HG03060 (cell line): Measurements from ENCODE around the gene ADCY3.

Source experiments
- ATAC-seq: cut with Tn5 transposase; IDR thresholded peaks from one replicate; pipeline ENCODE4 v1.9.1; 2021; ENCODE audit warnings: low read depth, moderate number of reproducible peaks; ENCODE audit not compliant: unreplicated experiment

Gene ADCY3

DNA sequence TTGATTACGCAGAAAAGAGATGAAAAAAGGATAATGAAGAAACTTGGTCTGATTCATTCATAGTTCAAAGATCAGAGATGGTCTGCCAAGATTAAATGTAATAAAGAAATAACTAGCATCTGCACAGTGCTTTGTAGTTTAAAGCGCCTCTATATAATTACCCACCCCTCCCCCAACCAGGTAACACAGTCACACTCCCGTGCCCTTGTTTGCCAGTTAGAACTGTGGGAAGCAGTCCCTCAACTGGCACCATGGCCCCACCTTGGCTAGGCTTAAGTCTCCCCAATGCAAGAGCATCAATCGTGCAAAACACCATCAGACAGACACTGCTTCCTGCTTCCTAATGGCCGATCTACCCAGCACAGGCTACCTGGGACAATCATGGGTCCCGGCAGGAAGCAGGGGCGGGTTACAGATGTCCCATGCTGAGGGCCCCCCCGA is 11.6 kb downstream of the ADCY3 start:
- ATAC-seq, result no peak

GRCh38 chr2:24907116-24907515 is 12.9 kb downstream of the ADCY3 start:
- ATAC-seq, result no peak

DNA sequence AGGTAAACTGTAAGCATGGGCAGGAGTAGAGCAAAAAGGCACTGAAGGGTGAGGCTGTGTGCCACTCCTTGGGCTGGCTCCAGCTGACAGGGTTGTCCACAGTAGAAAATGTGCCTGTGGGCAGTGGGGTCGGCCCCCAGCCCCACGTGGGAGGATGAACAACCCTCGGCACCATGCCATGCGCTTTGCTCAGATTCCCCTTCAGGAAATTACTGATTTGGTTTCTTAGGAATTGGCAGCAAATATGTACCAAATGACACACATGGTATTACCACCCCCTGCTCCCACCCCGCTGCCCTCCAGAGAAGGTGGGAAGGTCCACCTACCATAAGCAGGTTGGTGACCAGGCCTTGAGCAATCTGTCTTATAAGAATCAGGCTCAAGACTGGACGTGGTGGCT is 13.6 kb downstream of the ADCY3 start:
- ATAC-seq, result no peak

- ATAC-seq, result no peak
Observed at GRCh38 chr2:24903161-24904103, 16.6 kb downstream of the ADCY3 start.

DNA sequence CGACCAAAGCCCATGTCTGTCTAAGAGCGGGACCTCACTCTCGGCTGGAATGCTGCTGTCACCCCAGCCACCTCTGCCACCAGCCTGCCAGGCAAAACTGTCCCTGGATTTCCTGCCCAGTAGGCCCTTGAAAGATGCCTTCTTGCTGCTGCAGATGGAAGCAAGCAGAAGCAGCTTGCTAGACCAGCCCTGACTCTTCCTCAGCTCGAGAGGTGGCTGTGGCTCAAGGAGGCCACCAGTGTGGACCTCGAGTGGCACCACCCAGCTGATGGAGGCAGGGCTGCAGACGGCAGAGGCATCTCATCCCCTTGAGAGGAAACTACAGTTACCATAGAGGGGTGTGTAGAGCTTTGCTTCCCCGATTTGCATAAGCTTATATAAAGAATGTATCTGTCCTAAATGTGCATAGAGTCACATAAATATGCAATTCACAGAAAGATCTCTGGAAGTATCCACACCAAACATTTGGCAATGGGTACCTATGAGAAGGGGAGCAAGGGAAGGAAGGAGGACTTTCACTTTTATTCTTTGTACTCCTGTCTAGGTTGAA is 20.6 kb downstream of the ADCY3 start:
- no peak for ATAC-seq

DNA sequence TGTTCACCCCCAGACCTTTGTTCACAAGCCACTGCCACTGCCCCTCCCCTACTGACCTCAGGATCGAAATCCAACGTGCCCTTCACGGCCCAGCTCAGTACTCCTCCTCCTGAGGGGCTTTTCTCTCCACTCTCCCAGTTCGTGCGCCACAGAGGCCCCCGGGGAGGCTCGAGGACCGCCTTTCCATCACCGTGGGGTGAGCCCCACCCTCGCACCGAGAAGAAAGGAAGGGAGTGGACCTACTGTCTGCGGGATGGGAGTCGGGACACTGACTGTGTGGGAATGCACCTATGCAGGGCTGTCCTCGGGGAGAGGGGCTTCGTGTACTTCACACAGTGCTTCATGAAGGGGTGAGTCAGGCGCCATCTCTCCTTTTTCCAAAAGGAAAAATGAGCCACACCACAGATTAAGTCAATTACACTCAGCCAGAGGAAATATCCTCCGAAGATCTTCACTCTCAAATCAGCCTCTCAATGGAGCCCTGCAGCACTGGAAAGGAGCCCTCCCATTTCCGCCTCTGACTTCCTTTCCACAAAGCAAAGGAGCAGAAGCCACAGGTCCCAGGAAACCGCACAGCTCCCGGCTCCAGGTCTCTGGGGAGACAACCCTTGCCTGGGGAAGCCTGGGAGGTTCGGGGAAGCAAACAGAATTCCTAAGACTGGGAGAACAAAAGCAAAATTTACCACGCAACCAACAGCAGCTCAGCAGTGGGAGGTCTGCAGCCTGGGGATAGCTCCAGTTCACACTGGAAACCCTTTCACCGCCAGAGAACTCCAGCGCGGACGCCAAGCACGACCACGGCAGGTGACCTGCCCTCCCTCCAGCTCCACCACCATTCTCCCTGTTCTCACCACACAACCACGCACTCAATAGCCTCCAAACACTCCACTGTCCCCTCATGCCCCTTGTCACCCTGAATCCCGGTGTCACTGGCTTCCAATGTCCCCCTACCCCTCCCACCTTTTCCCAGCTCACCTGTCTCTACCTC is 21.6 kb downstream of the ADCY3 start:
- ATAC-seq, result no peak

- no peak for ATAC-seq
Observed at GRCh38 chr2:24894750-24895149, 25.3 kb downstream of the ADCY3 start.

DNA sequence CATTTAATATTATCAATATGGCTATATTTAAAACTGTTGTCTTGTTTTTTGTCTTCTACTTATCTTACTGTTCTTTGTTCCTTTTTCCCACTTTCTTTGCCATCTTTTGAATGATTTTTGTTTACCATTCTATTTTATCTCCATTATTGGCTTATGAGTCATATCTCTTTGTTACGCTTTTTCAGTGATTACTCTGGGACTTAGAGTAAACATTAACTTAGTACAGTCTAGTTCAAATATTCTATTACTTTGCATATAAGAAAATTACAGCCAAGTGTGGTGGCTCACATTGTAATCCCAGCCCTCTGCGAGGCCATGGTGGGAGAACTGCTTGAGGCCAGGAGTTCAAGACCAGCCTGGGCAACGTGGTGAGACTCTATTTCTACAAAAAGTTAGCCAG is 26.1 kb downstream of the ADCY3 start:
- no peak for ATAC-seq

DNA sequence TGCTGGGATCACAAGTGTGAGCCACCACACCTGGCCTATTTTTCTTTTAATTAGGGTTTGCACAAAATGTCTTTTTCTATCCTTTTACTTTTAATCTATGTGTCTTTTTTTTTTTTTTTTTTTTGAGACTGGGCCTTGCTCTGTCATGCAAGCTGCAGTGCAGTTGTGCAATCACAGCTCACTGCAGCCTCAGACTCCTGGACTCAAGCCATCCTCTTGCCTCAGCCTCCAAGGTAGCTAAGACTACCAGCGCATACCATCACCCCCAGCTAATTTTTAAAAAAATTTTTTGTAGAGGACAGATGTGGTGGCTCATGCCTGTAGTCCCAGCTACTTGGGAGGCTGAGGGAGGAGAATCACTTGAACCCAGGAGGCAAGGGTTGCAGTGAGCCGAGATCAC is 27.1 kb downstream of the ADCY3 start:
- ATAC-seq, result no peak

GRCh38 chr2:24891201-24891600 is 28.8 kb downstream of the ADCY3 start:
- no peak for ATAC-seq

DNA sequence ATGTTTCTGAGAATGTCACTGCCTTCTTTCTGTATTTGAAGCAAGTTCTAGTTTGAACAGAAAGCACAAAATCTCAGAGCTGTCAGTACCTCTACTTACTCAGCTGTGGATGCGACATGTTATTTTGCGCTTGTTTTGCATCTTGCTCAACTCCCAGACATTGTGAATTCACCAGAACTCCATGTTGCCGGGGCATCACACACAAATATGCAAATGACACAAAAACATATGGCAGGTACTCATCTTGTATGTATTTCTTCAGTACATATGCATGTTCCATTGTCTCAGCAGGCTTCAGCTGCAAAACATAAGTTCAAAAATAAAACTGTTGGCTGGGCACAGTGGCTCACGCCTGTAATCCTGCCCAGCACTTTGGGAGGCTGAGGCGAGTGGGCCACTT is 30.8 kb downstream of the ADCY3 start:
- ATAC-seq, result no peak

GRCh38 chr2:24888177-24888576 is 31.9 kb downstream of the ADCY3 start:
- ATAC-seq, result no peak

DNA sequence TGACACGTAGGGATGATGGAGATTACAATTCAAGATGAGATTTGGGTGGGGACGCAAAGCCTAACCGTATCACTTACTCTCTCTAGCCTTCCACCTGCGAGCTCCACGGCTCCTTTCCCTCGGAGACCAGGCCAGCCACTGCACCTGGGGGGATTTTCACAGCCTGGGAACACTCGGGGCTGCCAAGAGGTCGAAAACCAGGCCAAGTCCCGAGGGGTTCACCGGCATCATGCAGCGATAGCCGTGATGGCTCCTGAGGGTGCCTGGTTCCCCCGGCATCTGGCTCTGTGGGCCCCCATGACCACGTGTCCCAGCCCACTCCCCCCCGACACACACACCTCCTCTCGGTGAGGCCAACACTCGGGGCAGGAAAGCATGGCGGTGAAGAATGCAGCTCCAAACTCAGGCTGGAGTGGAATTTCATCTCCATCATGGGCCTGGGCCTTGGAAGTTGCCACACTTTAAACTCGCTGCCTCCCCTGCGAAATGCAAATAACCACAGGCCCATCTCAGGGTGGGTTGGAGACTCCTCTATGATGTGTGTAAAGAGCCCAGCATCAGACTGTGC is 32.6 kb downstream of the ADCY3 start:
- ATAC-seq, result no peak

DNA sequence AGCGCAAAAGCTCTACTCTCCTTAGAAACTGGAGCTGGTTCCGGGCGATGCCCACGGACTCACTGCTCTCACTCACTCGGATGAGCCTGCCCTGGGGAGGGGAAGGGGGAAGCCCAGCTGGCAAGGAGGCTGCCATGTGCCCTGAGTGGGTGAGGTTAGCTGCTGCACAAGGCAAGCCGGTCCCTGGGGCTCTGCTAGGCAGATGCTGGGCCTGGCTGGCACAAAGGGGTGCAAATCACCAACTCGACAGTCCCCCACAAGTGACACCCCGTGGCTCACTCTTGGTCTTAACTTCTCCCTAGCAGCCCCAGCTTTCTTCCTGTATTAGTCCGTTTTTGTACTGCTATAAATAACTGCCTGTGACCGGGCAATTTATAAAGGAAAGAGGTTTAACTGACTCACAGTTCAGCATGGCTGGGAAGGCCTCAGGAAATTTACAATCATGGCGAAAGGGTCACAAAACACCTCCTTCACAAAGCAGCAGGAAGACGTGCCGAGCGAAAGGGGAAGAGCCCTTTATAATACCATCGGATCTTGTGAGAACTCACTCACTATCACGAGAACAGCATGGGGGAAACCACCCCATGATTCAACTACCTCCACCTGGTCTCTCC is 33.2 kb downstream of the ADCY3 start:
- no peak for ATAC-seq

GRCh38 chr2:24886126-24886501 is 33.9 kb downstream of the ADCY3 start:
- no peak for ATAC-seq

DNA sequence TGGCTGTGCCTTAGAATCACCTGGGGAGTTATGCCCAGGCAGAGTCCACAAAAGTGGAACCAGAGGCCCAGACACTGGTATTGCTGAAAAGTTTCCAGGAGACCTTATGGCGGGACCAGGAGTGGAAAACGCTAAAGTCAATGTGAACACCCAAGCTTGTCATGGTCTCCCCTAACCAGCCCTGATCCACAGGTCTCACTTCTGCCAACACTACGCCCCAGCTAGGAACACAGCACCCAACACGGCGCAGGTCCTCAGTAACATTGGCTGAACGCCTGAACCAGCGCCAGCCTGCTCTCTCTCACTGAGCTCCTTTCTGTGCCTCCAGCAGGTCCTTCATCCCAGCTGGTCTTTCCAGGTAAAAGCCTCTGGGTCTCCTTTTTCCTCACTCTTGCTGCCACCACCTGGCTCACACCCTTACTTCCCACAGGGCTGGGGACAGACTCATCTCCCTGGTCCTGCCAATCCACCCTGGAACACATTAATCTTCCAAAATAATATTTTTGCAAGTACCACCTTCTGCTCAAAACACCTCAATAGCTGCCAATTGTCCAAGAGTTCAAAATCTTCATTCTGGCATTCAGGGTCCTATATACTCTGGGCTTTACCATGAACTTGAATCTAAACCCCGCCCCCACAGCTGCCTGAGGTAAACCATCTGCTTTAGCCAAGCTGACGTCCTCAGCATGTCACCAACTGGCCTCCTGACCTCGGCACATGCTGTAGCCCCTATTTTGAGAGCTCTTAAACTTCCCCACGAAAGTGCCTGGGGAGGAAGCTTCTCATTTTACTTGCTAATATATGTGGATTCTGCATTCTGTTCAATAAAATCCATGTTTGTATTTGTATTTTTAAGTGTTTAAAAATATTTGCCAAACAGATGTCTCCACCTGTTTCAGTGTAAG is 34.6 kb downstream of the ADCY3 start:
- no peak for ATAC-seq

- ATAC-seq, result no peak
Observed at GRCh38 chr2:24883946-24884345, 36.1 kb downstream of the ADCY3 start.

- no peak for ATAC-seq
Observed at GRCh38 chr2:24881623-24882022, 38.4 kb downstream of the ADCY3 start.

DNA sequence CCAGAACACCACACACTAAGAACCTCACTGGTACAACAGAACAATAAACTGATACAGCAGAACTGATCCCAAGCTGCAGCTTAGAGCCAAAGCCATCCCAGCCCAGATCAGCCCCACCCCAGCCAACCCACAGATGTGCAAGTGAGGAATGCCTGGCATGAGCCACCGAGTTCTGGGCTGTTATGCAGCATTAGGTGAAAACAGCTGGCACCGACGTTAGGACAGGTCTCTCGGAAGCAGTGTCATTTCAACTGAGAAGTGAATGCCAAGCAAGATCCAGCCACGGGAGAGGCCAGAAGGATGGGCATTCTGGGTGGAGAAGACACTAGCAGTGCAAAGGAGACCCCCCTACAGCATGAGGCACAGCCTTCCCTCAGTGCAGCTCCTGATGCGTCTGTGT is 38.9 kb downstream of the ADCY3 start:
- no peak for ATAC-seq
